ENCODE measurements around the gene DKC1.

DNA sequence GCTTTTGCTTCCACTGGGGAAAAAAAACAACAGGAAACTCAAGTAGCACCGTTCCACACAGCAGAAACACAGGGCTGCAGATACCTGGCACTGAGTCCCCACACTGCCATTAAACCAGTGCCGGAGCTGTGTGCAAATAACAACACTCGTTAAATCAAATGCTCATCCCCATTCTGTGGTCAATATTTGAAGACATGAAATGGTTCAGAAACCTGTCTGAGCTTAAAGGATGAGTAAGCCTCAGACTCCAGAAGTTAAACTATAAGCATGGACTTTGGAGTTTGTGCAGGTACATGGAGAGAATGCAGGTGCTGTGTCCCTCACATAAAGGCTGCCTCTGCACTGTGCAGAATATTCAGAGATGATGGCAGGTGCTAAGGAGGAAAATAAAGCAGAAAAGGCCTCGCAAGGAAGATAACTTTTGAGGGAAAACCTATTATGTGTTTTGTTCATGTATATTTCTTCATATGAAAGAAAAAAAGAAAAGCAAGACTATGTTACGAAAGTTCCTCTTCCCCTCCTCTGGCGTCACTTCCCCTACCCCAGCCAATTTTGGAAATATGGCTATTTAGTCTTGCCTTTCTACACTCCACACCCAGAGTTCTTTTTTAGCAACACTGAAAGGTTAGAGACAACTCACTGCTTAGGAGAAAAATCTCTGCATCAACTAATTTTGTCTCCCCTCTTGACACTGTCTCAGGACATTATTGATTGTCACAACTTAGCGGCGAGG, 38.0 kb downstream of the DKC1 start:
- TF ChIP-seq, protein P1, sequence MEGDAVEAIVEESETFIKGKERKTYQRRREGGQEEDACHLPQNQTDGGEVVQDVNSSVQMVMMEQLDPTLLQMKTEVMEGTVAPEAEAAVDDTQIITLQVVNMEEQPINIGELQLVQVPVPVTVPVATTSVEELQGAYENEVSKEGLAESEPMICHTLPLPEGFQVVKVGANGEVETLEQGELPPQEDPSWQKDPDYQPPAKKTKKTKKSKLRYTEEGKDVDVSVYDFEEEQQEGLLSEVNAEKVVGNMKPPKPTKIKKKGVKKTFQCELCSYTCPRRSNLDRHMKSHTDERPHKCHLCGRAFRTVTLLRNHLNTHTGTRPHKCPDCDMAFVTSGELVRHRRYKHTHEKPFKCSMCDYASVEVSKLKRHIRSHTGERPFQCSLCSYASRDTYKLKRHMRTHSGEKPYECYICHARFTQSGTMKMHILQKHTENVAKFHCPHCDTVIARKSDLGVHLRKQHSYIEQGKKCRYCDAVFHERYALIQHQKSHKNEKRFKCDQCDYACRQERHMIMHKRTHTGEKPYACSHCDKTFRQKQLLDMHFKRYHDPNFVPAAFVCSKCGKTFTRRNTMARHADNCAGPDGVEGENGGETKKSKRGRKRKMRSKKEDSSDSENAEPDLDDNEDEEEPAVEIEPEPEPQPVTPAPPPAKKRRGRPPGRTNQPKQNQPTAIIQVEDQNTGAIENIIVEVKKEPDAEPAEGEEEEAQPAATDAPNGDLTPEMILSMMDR (conservative IDR thresholded peaks at IDR 0.05; ENCODE audit: low read depth, low read length) = no peak
- TF ChIP-seq, protein P2, sequence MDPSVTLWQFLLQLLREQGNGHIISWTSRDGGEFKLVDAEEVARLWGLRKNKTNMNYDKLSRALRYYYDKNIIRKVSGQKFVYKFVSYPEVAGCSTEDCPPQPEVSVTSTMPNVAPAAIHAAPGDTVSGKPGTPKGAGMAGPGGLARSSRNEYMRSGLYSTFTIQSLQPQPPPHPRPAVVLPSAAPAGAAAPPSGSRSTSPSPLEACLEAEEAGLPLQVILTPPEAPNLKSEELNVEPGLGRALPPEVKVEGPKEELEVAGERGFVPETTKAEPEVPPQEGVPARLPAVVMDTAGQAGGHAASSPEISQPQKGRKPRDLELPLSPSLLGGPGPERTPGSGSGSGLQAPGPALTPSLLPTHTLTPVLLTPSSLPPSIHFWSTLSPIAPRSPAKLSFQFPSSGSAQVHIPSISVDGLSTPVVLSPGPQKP (IDR thresholded peaks at IDR 0.05; ENCODE audit: borderline replicate concordance, low read depth, low read length) = no peak
- TF ChIP-seq POLR2A (IDR thresholded peaks at IDR 0.05; ENCODE audit: low read depth, low read length) = no peak
- no peak for TF ChIP-seq RAD21 (IDR thresholded peaks at IDR 0.05; ENCODE audit: low read length)
- TF ChIP-seq RFX5 (IDR thresholded peaks at IDR 0.05; ENCODE audit: low read depth, low read length) = no peak
- TF ChIP-seq MAFK (IDR thresholded peaks at IDR 0.05; ENCODE audit: low read depth, low read length) = no peak
- TF ChIP-seq MXI1 (IDR thresholded peaks at IDR 0.05; ENCODE audit: borderline replicate concordance, low read depth, low read length) = no peak
- TF ChIP-seq MAZ (IDR thresholded peaks at IDR 0.05; ENCODE audit: borderline replicate concordance, low read depth, low read length) = no peak
